ENCODE results near the gene BATF3. TPM values are rescaled to one million over a fixed set of nuclear protein-coding genes. Genes with fewer than 3 reads are reported as not detected.

BATF3 gene
- total and polyA plus RNA-seq, 8 donors = 0.20 to 3.1 (median 0.95) TPM; not detected in 1

GRCh38 chr1:212678456-212679410 is 20.9 kb downstream of the BATF3 start:
- H3K36me3 ChIP-seq = no peaks in the 10 kb centered on the region
- no peak overlapping the region for H3K4me3 ChIP-seq
- no peaks in the 10 kb centered on the region for H3K4me1 ChIP-seq
- no peaks in the 10 kb centered on the region for H3K9me3 ChIP-seq
- peaks cover 0 to 3% (median 0%) of the 10 kb centered on the region in 4 donors for H3K27me3 ChIP-seq
- no peak overlapping the region for H3K27ac ChIP-seq
- intact Hi-C loops (cut with DNase I) = no loop called here
- ATAC-seq (no peak), FAIRE-seq (no peak), DNase-seq (no peak)
- no peak for TF ChIP-seq CTCF (IDR thresholded peaks at IDR 0.05)
- 67 to 70% methylated on average over 11 of the region's 11 CpGs for WGBS, 2 donors

GRCh38 chr1:212677573-212677972 is 22.1 kb downstream of the BATF3 start:
- ATAC-seq (no peak), DNase-seq (no peak), FAIRE-seq (no peak)
- Histone ChIP-seq H3K4me3 (no peak overlapping the region), H3K27ac (no peak overlapping the region), H3K9me3 (no peaks in the 10 kb centered on the region), H3K36me3 (no peaks in the 10 kb centered on the region), H3K4me1 (no peaks in the 10 kb centered on the region), H3K27me3 (peaks cover 0 to 3% (median 0%) of the 10 kb centered on the region in 4 donors)
- 78 to 85% methylated on average over 4 of the region's 4 CpGs for WGBS, 2 donors
- intact Hi-C loops (cut with DNase I) = no loop called here
- TF ChIP-seq CTCF (IDR thresholded peaks at IDR 0.05) = no peak

GRCh38 chr1:212677136-212677535 is 22.5 kb downstream of the BATF3 start:
- Histone ChIP-seq H3K4me1 (no peaks in the 10 kb centered on the region), H3K36me3 (no peaks in the 10 kb centered on the region), H3K27me3 (peaks cover 0 to 3% (median 0%) of the 10 kb centered on the region in 4 donors), H3K27ac (no peak overlapping the region), H3K9me3 (no peaks in the 10 kb centered on the region), H3K4me3 (no peak overlapping the region)
- 71 to 76% methylated on average over 4 of the region's 4 CpGs for WGBS, 2 donors
- intact Hi-C loops (cut with DNase I) = no loop called here
- no peak for TF ChIP-seq CTCF (IDR thresholded peaks at IDR 0.05)
- FAIRE-seq = no peak
- ATAC-seq = no peak
- DNase-seq = no peak

GRCh38 chr1:212675675-212676074 is 24.0 kb downstream of the BATF3 start:
- intact Hi-C loops (cut with DNase I) = no loop called here
- no peak overlapping the region for H3K27ac ChIP-seq
- H3K4me1 ChIP-seq = no peaks in the 10 kb centered on the region
- no peaks in the 10 kb centered on the region for H3K36me3 ChIP-seq
- no peak for TF ChIP-seq CTCF (IDR thresholded peaks at IDR 0.05)
- H3K9me3 ChIP-seq = no peaks in the 10 kb centered on the region
- DNase-seq (no peak), ATAC-seq (no peak), FAIRE-seq (no peak)
- 86 to 90% methylated on average over 2 to 3 of the region's 3 CpGs for WGBS, 2 donors
- H3K27me3 ChIP-seq = no peaks in the 10 kb centered on the region
- H3K4me3 ChIP-seq = no peak overlapping the region

- no peak for FAIRE-seq
Observed at GRCh38 chr1:212674872-212675271, 24.8 kb downstream of the BATF3 start.

More at GRCh38 chr1:212674872-212675271, 24.8 kb downstream of the BATF3 start:
- no peaks in the 10 kb centered on the region for H3K27me3 ChIP-seq
- H3K4me1 ChIP-seq = no peaks in the 10 kb centered on the region
- H3K36me3 ChIP-seq = no peaks in the 10 kb centered on the region
- no peak overlapping the region for H3K4me3 ChIP-seq
- H3K27ac ChIP-seq = no peak overlapping the region
- no peak for TF ChIP-seq CTCF (IDR thresholded peaks at IDR 0.05)
- WGBS, 2 donors = 89 to 94% methylated on average over 3 of the region's 3 CpGs
- ATAC-seq (no peak), DNase-seq (no peak)
- H3K9me3 ChIP-seq = no peaks in the 10 kb centered on the region
- intact Hi-C loops (cut with DNase I) = no loop called here

All from pancreas (tissue), 10 donors.